Keratinocyte (primary cell): ENCODE measurements around the gene GDPD4. TPM values are rescaled to one million over a fixed set of nuclear protein-coding genes. Genes with fewer than 3 reads are reported as not detected.

Experiments
- DNase-seq: peaks from one replicate; pipeline ENCODE4 v3.0.0-alpha.2; 2011; ENCODE audit warnings: low read depth, missing footprints, low spot score
- FAIRE-seq: peaks from 2 replicates; lab custom pipeline; 2011; peaks lifted over from hg19 to GRCh38; lab: Jason Lieb, UNC
- H2AFZ ChIP-seq: 2 replicates; pipeline ENCODE4 v1.6.0; 2012; ENCODE audit warnings: low read length, control low read depth, inconsistent platforms; ENCODE audit not compliant: control insufficient read depth
- H3K27ac ChIP-seq: 2 replicates; pipeline ENCODE4 v1.5.1; 2011; ENCODE audit warnings: low read length; ENCODE audit not compliant: control insufficient read depth, insufficient read depth
- H3K27me3 ChIP-seq: 3 replicates; pipeline ENCODE4 v1.6.0; 2011; ENCODE audit warnings: low read length; ENCODE audit not compliant: control insufficient read depth, insufficient read depth; ENCODE audit errors: extremely low read depth
- H3K36me3 ChIP-seq, 2 experiments: 2 replicates in 1 of 2; 3 replicates in 1 of 2; pipeline ENCODE4 v1.5.1; 2011; ENCODE audit warnings: low read length in 2 of 2, mild to moderate bottlenecking in 1 of 2; ENCODE audit not compliant: control insufficient read depth in 2 of 2, insufficient read depth in 2 of 2; ENCODE audit errors: extremely low read depth in 1 of 2
- H3K4me1 ChIP-seq: 3 replicates; pipeline ENCODE4 v1.5.1; 2011; ENCODE audit warnings: low read length; ENCODE audit not compliant: control insufficient read depth, insufficient read depth; ENCODE audit errors: extremely low read depth
- H3K4me2 ChIP-seq: 3 replicates; pipeline ENCODE4 v1.6.0; 2011; ENCODE audit warnings: low read depth, low read length; ENCODE audit not compliant: control insufficient read depth, insufficient read depth; ENCODE audit errors: extremely low read depth
- H3K4me3 ChIP-seq, 3 experiments: fragments of 200-600 bp in 1 of 3; sonication (generic) in 1 of 3; 2 replicates in 2 of 3; 3 replicates in 1 of 3; pipeline ENCODE4 v1.5.1; 2011 to 2016; ENCODE audit warnings: low read length in 3 of 3, mild to moderate bottlenecking in 3 of 3, control low read depth in 2 of 3, inconsistent platforms in 1 of 3, low read depth in 1 of 3, mixed read lengths in 1 of 3, mixed run types in 1 of 3, moderate library complexity in 1 of 3; ENCODE audit not compliant: control insufficient read depth in 2 of 3, insufficient read depth in 2 of 3; ENCODE audit errors: extremely low read depth in 1 of 3
- H3K79me2 ChIP-seq: 2 replicates; pipeline ENCODE4 v1.6.0; 2012; ENCODE audit warnings: low read length; ENCODE audit not compliant: control insufficient read depth, insufficient read depth
- H3K9ac ChIP-seq: 3 replicates; pipeline ENCODE4 v1.6.0; 2011; ENCODE audit warnings: low read length; ENCODE audit not compliant: control insufficient read depth, insufficient read depth; ENCODE audit errors: extremely low read depth
- H3K9me1 ChIP-seq: 3 replicates; pipeline ENCODE4 v1.6.0; 2011; ENCODE audit warnings: low read length; ENCODE audit not compliant: control insufficient read depth, insufficient read depth; ENCODE audit errors: extremely low read depth
- H3K9me3 ChIP-seq: 2 replicates; pipeline ENCODE4 v1.5.1; 2012; ENCODE audit warnings: low read depth, low read length; ENCODE audit not compliant: control insufficient read depth
- H4K20me1 ChIP-seq: 3 replicates; pipeline ENCODE4 v1.6.0; 2011; ENCODE audit warnings: low read length; ENCODE audit not compliant: control insufficient read depth, insufficient read depth; ENCODE audit errors: extremely low read depth
- EZH2 ChIP-seq: IDR thresholded peaks from one replicate; pipeline ENCODE4 v1.6.1; 2012; ENCODE audit warnings: inconsistent platforms, mild to moderate bottlenecking, low read length, moderate library complexity
- dilution Hi-C: fragments of 300-500 bp; cut with MboI; formaldehyde crosslinking; loops from one replicate; pipeline ENCODE4 v1.7.0; 2020; ENCODE audit warnings: low sequenced_read_pairs; ENCODE audit not compliant: extremely low pct_ligation_motif_present
- polyA plus RNA-seq, 5 experiments: library from polyadenylated mRNA; depleted of rRNA in 3 of 5; stranded (reverse) in 3 of 5; stranded (forward) in 1 of 5; unstranded in 1 of 5; fragments of >200 nt; gene quantifications; 1 replicate in 1 of 5; 2 replicates in 3 of 5; 3 replicates in 1 of 5; pipeline versions ENCODE4 v1.2.1 to v1.2.3, GENCODE V29; 2011 to 2012; ENCODE audit warnings: missing spikeins in 2 of 5, low read depth in 1 of 5, low replicate concordance in 1 of 5
- TF ChIP-seq, protein P1 (sequence below), 3 experiments: IDR thresholded peaks in 1 of 3; conservative IDR thresholded peaks in 1 of 3; optimal IDR thresholded peaks in 1 of 3; 2 replicates in 2 of 3; 3 replicates in 1 of 3; pipeline versions ENCODE3 to v1.5.1; 2011; ENCODE audit warnings: low read length in 3 of 3, mild to moderate bottlenecking in 3 of 3, moderate library complexity in 2 of 3, control low read depth in 1 of 3, inconsistent platforms in 1 of 3; ENCODE audit not compliant: insufficient read depth in 2 of 3; ENCODE audit errors: extremely low read depth in 1 of 3

GDPD4 gene
- polyA plus RNA-seq, 1 donor (not counting 4 experiments of a cell fraction or from before 2014, with no cell fraction given): not detected

DNA sequence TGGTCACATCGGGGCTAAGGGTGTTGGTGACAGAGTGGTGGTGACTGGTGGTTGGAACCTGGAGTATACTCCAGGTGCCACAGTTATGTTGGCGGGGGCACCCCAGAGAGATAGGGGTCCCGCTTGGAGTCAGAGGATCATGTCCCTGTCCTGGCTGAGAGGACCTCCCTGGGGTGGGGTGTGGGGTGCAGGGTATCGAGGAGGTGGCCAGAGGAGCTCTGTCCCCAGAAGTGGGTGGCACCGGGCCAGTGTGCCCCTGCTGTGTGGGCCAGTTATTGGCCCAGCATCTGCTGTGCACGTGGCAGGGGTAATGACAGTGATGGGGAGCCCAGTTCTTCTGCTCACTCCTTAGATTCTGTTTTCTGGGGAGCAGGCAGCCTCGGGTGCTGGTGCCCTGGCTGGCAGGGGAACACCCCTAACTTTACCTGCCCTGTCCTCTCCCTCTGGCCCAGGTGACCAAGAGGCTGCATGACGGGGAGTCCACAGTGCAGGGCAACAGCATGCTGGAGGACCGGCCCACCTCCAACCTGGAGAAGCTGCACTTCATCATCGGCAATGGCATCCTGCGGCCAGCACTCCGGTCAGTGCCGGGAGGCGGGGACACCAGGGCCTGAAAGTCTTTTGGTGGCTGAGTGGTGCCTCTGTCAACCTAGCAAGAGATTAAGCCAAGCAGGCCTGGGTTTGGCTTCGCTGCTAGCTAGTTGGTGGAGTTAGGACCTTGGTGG is 117.2 kb downstream of the GDPD4 start:
- no peak overlapping the region for H3K27ac ChIP-seq
- no peak overlapping the region for H3K4me3 ChIP-seq
- no peaks in the 10 kb centered on the region for H3K36me3 ChIP-seq
- H3K9me3 ChIP-seq: no peaks in the 10 kb centered on the region
- no peak for TF ChIP-seq EZH2
- no peak overlapping the region for H3K9ac ChIP-seq
- dilution Hi-C loops: no loop called here
- no peak overlapping the region for H3K4me2 ChIP-seq
- H3K4me1 ChIP-seq: no peaks in the 10 kb centered on the region
- no peaks in the 10 kb centered on the region for H3K79me2 ChIP-seq
- DNase-seq: no peak
- no peaks in the 10 kb centered on the region for H3K9me1 ChIP-seq
- no peak overlapping the region for H2AFZ ChIP-seq
- H3K27me3 ChIP-seq: no peaks in the 10 kb centered on the region
- no peak for FAIRE-seq
- H4K20me1 ChIP-seq: no peaks in the 10 kb centered on the region

DNA sequence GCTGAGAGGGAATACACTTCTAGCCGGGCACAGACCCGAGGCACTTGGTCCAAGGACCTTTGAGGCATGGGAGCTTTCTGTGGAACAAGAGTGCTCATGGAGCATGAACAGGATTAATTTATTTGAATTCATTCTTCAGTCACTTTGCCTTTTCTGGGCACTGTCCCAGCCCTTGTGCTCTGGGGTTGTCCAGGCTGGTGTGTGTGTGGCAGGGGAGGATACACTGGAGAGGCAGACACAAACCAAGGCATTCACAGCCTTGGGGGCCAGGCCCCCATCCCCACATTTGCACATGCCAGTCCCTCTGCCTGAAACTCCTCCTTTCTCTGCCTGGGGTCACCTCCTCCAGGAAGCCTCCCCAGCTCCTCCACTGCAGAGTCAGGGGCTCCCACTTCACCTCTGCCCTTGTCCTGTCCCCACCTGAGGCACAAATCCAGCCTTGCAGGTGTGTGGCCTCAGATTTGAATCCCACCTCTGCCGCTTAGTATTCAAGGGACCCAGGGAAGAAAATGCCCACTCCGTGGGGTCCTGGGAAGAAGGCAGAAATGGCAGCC is 118.0 kb downstream of the GDPD4 start:
- no peak for DNase-seq
- H3K36me3 ChIP-seq: no peaks in the 10 kb centered on the region
- H3K4me2 ChIP-seq: no peak overlapping the region
- H3K9me1 ChIP-seq: no peaks in the 10 kb centered on the region
- H3K4me3 ChIP-seq: no peak overlapping the region
- no peak for TF ChIP-seq EZH2
- TF ChIP-seq, protein P1, sequence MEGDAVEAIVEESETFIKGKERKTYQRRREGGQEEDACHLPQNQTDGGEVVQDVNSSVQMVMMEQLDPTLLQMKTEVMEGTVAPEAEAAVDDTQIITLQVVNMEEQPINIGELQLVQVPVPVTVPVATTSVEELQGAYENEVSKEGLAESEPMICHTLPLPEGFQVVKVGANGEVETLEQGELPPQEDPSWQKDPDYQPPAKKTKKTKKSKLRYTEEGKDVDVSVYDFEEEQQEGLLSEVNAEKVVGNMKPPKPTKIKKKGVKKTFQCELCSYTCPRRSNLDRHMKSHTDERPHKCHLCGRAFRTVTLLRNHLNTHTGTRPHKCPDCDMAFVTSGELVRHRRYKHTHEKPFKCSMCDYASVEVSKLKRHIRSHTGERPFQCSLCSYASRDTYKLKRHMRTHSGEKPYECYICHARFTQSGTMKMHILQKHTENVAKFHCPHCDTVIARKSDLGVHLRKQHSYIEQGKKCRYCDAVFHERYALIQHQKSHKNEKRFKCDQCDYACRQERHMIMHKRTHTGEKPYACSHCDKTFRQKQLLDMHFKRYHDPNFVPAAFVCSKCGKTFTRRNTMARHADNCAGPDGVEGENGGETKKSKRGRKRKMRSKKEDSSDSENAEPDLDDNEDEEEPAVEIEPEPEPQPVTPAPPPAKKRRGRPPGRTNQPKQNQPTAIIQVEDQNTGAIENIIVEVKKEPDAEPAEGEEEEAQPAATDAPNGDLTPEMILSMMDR (optimal IDR thresholded peaks at IDR 0.05 in 1 of 3, IDR thresholded peaks at IDR 0.05 in 1 of 3, conservative IDR thresholded peaks at IDR 0.05 in 1 of 3; ENCODE audit: extremely low read depth in 1 of 3, insufficient read depth in 2 of 3, low read length in 3 of 3): no peak
- H3K79me2 ChIP-seq: no peaks in the 10 kb centered on the region
- FAIRE-seq: no peak
- no peaks in the 10 kb centered on the region for H4K20me1 ChIP-seq
- no peaks in the 10 kb centered on the region for H3K4me1 ChIP-seq
- no peak overlapping the region for H2AFZ ChIP-seq
- H3K9me3 ChIP-seq: no peaks in the 10 kb centered on the region
- H3K9ac ChIP-seq: no peak overlapping the region
- dilution Hi-C loops: no loop called here
- no peaks in the 10 kb centered on the region for H3K27me3 ChIP-seq
- no peak overlapping the region for H3K27ac ChIP-seq
